Esophagus muscularis mucosa (tissue), 3 donors: ENCODE measurements around the gene FGD6.

Source experiments
- CTCF ChIP-seq, 3 experiments: fragments of 200-600 bp in 2 of 3; fragments of 450-650 bp in 1 of 3; sonication (generic) in 2 of 3; IDR thresholded peaks; one replicate each; pipeline ENCODE4 v1.5.1; 2017 to 2019; ENCODE audit warnings: antibody characterized with exemption in 3 of 3, mild to moderate bottlenecking in 2 of 3, moderate library complexity in 1 of 3
- POLR2AphosphoS5 ChIP-seq, 2 donors: sonication (generic); formaldehyde crosslinking; IDR thresholded peaks; one replicate each; pipeline ENCODE4 v1.6.1; 2017; ENCODE audit warnings: antibody characterized with exemption in 2 of 2

- TF ChIP-seq CTCF (IDR thresholded peaks at IDR 0.05) (no peak), POLR2AphosphoS5 (IDR thresholded peaks at IDR 0.05) (no peak)
These were observed 49.0 kb upstream of the FGD6 start for GRCh38 chr12:95266254-95266653.
